GM12892 (cell line): ENCODE data around the gene TMEM242.

Source experiments
- POLR2A ChIP-seq: IDR thresholded peaks from 2 replicates; pipeline ENCODE4 v1.6.1; 2011; ENCODE audit warnings: low read depth, low read length, control low read depth
- POLR2AphosphoS5 ChIP-seq: IDR thresholded peaks from 2 replicates; pipeline ENCODE4 v1.6.1; 2011; ENCODE audit warnings: low read depth, low read length, control low read depth
- TAF1 ChIP-seq: IDR thresholded peaks from 2 replicates; pipeline ENCODE4 v1.6.1; 2011; ENCODE audit warnings: low read depth, mild to moderate bottlenecking, control low read depth, low read length, borderline replicate concordance

- TF ChIP-seq POLR2A = no peak
- TF ChIP-seq TAF1 = no peak
- no peak for TF ChIP-seq POLR2AphosphoS5
Measured at GRCh38 chr6:157283900-157284737, 39.2 kb downstream of the TMEM242 start.
